ENCODE data around the gene MRPS18B.
A peak's percentile ranks its signal among the peaks of the same experiment; 100 is the strongest.

The MRPS18B gene

GRCh38 chr6:30614044-30614842 is 3.4 kb upstream of the MRPS18B start:
- ChIA-PET POLR2A (interaction anchor here (0.6 to 4.8 kb wide), 45 partner anchors 9 to 1991 kb away, joined by 3 to 72 read pairs (median 6); partner anchors contain the start of genes ABCF1, C6orf136, DHX16 and GNL1), CTCF (interaction anchor here (0.8 to 4.5 kb wide), 11 partner anchors 15 to 132 kb away, joined by 3 to 56 read pairs (median 6); no protein-coding TSS in a partner anchor)
- DNase-seq (ENCODE audit: extremely low spot score), result no peak
- TF ChIP-seq, protein P1, sequence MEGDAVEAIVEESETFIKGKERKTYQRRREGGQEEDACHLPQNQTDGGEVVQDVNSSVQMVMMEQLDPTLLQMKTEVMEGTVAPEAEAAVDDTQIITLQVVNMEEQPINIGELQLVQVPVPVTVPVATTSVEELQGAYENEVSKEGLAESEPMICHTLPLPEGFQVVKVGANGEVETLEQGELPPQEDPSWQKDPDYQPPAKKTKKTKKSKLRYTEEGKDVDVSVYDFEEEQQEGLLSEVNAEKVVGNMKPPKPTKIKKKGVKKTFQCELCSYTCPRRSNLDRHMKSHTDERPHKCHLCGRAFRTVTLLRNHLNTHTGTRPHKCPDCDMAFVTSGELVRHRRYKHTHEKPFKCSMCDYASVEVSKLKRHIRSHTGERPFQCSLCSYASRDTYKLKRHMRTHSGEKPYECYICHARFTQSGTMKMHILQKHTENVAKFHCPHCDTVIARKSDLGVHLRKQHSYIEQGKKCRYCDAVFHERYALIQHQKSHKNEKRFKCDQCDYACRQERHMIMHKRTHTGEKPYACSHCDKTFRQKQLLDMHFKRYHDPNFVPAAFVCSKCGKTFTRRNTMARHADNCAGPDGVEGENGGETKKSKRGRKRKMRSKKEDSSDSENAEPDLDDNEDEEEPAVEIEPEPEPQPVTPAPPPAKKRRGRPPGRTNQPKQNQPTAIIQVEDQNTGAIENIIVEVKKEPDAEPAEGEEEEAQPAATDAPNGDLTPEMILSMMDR (IDR thresholded peaks at IDR 0.05; ENCODE audit: control extremely low read depth, extremely low read depth, low read depth, missing control alignments), result no peak

- ChIA-PET CTCF (interaction anchor here (0.9 to 4.5 kb wide), 4 partner anchors 16 to 108 kb away, joined by 3 to 56 read pairs (median 4); no protein-coding TSS in a partner anchor), POLR2A (interaction anchor here (0.5 to 4.8 kb wide), 39 partner anchors 10 to 1990 kb away, joined by 3 to 72 read pairs (median 7); partner anchors contain the start of genes ABCF1, C6orf136, MDC1 and PRR3)
- TF ChIP-seq, protein P1 (IDR thresholded peaks at IDR 0.05; ENCODE audit: control extremely low read depth, extremely low read depth, low read depth, missing control alignments), result no peak
- DNase-seq (ENCODE audit: extremely low spot score), result peak; percentile 79
These were observed 2.8 kb upstream of the MRPS18B start for GRCh38 chr6:30614843-30615218.

DNA sequence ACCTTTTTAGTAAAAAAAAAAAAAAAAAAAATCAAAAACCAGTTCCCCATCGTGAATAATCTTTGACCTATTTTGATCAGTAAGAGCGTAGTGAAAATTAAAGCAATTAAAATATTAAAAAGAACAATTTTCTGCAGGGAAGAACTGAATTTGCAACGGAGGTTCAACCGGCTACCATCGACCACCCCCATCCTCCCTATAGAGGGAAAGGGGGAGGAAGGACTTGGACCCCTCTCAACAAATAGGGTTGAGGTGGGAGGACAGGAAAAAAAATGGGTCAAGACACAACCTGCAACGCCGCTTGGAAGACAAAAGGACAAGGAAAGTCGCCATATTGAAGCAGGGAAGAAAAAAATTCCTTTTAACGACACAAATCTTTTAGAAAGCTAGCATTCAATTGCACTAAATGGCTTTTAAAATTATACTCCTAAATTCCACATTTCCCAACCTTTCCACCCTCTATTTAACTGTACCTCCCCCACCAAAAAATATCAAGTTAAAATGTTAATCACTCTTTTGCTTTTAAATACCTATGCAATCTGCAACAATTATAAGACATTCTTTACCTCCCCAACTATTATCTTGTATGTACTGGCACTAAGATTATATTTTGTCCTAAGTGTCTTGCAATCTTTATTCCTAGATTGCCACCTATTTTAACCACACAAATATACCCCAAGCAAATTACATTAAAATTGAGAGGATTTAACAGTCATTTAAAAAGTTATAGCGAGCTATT is 2.3 kb upstream of the MRPS18B start:
- TF ChIP-seq, protein P1 (IDR thresholded peaks at IDR 0.05; ENCODE audit: control extremely low read depth, extremely low read depth, low read depth, missing control alignments), result no peak
- no peak for DNase-seq (ENCODE audit: extremely low spot score)
- CTCF ChIA-PET, result interaction anchor here (0.9 to 4.5 kb wide), 4 partner anchors 17 to 107 kb away, joined by 3 to 56 read pairs (median 4); no protein-coding TSS in a partner anchor
- POLR2A ChIA-PET, result interaction anchor here (0.5 to 4.8 kb wide), 39 partner anchors 10 to 1990 kb away, joined by 3 to 72 read pairs (median 7); partner anchors contain the start of genes ABCF1, C6orf136, DHX16 and MDC1

DNA sequence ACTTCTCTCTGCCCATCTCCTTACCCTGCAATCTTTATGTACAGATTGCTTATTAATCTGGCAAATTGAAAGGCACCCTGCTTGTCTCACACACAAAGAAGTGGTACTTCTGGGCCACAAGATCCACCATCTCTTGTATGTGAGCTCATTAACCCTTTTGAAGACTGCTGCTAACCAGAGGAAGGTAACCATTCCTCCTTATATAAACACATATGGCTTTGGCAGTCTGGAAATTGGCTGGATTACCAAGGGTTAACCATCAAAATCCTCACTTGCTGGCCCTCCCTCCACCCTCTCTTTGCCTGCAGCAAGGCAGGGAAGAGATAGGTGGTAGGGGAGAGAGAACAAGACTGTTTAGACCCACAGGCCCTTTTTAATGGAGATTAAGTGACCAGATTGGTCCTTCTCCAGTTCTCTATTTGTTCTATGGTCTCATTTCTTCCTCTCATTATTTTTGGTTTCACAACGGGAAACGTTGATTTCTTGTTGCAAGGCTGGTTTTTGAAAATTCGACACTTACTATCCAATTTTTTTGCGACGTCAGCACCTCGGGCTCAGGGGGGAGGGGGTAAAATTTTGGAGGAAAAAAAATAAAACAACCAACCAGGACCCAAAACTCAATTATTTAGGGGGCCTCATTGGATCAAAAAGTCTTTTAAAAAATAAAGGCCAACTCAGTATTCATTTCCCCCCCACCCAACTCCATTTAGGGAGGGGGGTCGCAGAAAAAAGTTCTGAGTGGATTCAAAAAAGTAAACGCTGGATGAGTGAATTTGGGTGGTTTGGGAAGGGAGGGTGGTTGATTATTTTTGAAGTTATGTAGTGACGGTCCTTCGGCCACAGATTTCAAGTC is 1.5 kb upstream of the MRPS18B start:
- TF ChIP-seq, protein P1 (IDR thresholded peaks at IDR 0.05; ENCODE audit: control extremely low read depth, extremely low read depth, low read depth, missing control alignments), result no peak
- no peak for DNase-seq (ENCODE audit: extremely low spot score)
- POLR2A ChIA-PET, result interaction anchor here (0.6 to 4.8 kb wide), 11 partner anchors 11 to 621 kb away, joined by 3 to 72 read pairs (median 7); partner anchors contain the start of genes ABCF1, DHX16 and MDC1
- CTCF ChIA-PET, result interaction anchor here (4.5 kb wide), 1 partner anchor 17 kb away, joined by 56 read pairs; no protein-coding TSS in a partner anchor

GRCh38 chr6:30616811-30617564 is 652 bp upstream of the MRPS18B start, which contains the start of gene PPP1R10:
Gene PPP1R10, minus strand, starts transcription at chr6:30617243. Its CDS starts 7,299 bp downstream, at chr6:30609944.
- TF ChIP-seq, protein P1 (IDR thresholded peaks at IDR 0.05; ENCODE audit: control extremely low read depth, extremely low read depth, low read depth, missing control alignments), result no peak
- peak; percentile 94 for DNase-seq (ENCODE audit: extremely low spot score)
- ChIA-PET CTCF (interaction anchor here (1.6 to 2.8 kb wide), 5 partner anchors 9 to 105 kb away, joined by 5 to 11 read pairs (median 8); partner anchors contain the start of genes ATAT1 and DHX16), POLR2A (no interaction called here)

All from GM10248 (cell line).